AG08396 (cell line): ENCODE results near the gene ZRANB1.

Experiments used
- DNase-seq: peaks from one replicate; pipeline ENCODE4 v3.0.0; 2012; ENCODE audit warnings: low spot score, mixed read lengths

Gene ZRANB1

GRCh38 chr10:125005312-125006187 lies 63.6 kb downstream of the ZRANB1 start:
- DNase-seq: no peak

GRCh38 chr10:125006188-125006680 lies 64.3 kb downstream of the ZRANB1 start:
- DNase-seq: no peak

- DNase-seq: peak; percentile 83
Observed at GRCh38 chr10:125006921-125007426, 65.1 kb downstream of the ZRANB1 start.

DNA sequence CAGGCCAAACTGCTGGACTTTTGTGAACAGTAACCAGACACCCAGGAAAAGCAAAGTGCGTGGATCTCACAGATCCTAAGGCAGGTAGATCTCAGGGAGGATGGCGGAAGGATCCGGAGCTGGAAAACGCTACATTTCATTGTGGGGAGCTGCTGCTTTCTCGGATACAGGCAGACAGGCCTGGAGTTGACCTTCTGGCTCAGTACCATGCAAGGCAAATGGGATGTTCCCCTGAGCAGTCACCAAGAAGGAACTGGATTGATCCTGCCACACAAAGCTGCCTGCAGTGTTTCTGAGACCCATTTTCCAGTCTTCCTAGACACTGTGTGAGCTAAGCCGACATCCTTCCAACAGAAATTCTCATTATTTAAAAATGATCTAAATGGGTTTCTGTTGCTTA lies 65.5 kb downstream of the ZRANB1 start:
- no peak for DNase-seq

DNA sequence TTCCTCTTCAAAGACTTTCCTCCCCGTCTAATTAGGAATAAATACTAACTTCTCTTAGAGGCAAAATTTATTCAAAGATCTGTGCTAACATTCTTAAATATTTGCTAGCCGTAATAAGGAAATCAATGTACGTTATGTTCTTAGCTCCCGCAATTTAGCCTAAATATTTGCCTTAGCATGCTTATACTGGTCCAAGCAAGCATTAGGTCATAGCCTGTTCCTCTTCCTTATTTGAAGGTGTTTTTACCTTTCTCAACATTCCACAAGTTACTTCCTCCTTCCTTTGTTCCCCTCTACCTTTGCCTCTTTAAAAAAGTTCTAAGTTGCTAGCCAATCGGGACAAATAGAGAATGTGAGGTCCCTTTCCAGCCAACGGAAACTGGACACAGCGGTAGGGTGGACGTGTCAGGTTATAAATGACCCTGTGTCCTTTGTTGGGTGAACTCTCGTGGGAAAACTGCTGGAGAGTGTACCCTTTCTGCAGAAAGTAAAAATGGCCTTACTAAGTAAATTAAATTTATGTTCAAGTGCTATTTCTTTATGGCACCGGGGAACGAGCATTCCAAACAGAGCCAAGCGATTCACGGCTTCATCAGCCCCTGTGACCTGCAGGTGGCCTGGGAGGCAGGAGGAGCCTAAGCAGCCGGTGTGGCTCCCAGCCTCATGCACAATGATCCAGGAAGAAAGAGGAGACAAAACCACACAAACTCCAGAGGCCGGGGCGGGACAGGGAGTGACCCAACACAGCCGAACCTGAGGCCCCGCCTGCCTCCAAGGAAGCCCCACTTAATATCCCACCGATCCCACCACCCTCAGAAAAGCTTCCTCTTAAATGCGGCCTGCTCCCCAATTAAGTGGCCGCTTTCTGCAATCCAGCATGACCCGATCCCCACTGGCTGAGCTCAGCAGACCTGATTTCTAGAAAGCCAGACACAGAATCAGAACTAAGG lies 67.0 kb downstream of the ZRANB1 start:
- DNase-seq: no peak

GRCh38 chr10:125009661-125010161 lies 67.8 kb downstream of the ZRANB1 start:
- no peak for DNase-seq

DNA sequence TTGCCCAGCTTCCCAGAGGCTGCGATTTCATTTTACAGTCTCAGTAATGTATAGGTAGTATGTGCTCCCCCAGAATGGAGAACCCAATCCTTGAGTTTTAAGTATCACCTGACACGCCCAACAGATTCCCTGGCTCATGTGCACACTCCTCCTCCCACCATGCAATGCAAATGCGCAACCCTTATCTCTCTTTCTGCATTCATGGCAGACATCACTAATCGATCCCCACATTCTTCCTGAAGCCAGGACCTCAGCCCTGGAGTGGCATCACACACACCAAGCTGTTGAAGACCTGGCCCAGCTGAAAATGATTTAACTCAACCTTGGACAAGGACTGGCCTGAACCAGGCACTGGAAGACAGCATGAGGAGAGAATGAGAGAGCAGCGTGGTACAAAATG lies 68.4 kb downstream of the ZRANB1 start:
- DNase-seq: no peak

DNA sequence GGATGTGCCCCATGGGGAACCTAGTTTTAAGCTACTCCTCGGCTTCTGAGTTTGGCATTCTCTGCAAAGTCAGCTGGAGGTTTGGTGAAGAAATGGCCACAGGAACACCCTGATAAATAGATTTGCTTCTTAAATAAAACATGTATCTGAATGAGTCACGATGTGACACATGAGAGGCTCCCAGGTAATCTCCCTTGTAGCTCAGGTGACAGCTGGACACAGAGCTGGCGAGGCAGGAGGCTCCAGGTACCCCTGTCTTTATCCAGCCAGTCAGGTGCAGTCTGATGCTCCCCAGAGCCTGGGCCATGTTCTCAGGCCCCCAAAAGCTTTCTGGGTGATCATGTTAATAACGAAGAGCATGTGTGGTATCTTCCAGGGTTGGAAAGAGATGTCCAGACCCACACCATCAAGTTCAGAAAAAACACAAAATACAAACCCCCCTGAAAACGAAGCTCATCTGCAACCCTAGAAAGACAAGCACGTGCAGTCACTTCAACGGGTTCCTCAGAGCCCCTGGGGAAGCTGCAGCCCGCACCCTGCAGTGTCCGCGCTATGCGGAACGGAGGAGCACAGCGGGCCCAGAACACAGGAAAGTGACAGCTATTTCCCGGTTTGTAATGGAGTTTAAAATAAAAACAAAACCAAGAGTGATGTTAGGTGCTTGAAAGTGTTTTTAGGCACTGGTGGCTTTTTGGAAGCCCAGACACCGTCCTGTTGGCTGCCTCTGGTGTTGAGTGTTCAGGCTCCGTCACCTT lies 69.4 kb downstream of the ZRANB1 start:
- DNase-seq: no peak

GRCh38 chr10:125011926-125012705 lies 70.2 kb downstream of the ZRANB1 start:
- no peak for DNase-seq

- DNase-seq: no peak
Observed at GRCh38 chr10:125012851-125013528, 71.1 kb downstream of the ZRANB1 start.

- DNase-seq: no peak
Observed at GRCh38 chr10:125013529-125013872, 71.6 kb downstream of the ZRANB1 start.

GRCh38 chr10:125014086-125014830 lies 72.3 kb downstream of the ZRANB1 start:
- no peak for DNase-seq

- DNase-seq: no peak
Observed at GRCh38 chr10:125014836-125015355, 73.0 kb downstream of the ZRANB1 start.

DNA sequence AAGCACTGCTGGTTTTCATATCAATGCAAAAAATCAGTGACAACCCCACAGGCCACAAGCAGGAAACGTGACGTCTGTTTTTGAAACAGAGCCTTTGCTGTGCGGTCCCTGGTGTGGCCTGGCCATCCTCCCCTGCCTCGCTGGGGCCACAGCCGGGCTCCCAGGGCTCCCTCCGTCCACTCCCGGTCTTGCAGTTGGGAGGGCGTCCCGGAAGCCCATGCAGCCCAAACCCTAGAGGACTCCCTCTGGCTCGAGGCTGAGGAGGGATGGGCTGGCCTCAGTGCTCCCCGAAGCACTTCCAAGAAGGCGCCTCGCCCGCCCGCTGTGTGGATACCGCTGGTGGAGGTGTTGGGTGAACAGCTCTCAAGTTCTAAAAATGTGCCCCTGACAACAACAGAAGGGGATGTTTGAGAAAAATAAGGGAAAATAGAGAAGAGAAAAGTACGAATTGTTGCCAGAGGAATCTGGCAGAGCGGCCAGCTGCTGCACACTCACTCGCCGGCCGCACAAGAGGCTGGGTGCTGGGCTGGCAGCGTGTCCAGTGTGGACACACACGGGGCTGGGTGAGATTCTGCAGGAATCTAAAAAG lies 73.5 kb downstream of the ZRANB1 start:
- peak; percentile 49 for DNase-seq

DNA sequence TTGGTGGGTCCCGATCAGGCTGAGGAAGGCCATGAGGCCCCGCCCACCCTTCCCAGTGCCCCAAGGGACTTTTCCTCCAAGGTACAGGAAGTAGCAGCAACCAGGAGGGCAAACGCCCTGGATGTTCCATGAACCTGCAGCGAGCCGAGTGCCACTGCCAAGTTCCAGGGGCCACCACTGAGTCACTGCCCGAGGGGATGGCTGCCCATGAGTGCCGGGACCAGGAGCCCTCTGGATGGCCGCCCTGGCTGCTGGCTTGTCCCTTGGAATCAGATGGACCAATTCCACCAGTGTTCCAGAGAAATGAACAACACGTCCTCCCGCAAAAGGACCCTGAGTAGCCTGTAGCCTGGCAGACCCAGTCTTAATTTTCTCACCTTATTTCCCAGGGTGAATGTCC lies 74.2 kb downstream of the ZRANB1 start:
- no peak for DNase-seq

DNA sequence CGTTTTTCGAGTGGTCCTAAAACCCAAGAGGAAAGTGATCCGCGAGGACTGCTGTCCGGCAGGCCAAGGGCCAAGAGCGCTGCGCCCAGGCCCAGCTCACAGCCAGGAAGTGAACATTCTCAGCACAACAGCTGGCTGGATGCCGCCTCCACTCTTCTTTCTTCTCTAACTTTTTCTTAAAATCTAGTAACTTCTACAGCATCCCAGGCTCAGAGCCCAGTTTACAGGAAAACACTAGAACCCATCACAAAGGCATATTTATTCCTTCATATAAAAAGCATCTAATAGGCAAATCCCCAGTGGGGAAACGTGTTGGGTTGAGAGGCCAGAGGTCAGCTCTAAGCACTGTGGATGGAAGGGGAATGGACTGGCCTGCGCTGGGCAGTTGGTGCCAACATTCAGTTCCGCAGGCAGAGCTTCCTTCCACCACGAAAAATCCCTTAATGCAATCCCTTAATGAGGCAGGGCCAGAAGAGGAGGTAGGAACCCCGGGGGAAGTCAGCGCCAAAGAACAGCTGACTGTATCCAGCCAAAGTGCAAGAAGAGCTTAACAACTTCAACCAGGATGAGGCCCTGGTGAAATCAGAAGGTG lies 74.8 kb downstream of the ZRANB1 start:
- peak; percentile 58 for DNase-seq

DNA sequence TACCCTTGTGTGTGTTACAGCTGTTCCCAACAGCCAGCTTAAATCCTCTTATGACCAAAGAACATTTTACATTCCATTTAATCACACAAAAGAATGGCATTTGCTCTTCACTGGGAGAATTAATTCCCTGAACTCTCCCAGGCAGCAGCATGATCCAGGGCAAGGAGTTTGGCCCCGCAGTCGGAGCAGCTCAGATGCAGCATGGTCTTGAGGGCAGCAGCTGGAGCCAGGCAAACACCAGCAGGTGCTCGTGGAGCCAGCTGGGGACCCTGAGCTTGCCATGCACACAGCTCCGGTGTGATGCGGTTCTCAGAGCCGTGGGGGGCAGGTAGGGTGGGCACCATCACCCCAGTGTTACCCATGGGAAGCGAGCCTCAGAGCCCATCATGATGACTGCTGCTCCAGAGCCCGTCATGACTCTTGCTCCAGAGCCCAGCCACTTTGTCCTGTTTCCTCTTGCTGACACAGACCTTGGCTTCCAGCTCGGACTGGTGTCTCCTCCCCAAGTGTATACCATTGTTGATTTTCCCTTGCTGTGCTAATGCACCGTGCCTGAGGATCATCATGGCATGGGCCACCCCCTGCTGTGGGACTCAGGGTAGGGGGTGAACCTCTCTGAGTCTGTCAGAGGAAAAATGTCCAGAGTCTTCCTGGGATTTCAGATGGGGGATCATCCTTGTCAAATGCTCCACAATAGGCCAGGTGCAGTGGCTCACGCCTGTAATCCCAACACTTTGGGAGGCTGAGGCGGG lies 75.8 kb downstream of the ZRANB1 start:
- DNase-seq: no peak
